ENCODE results near the gene CAMK2B. TPM values are rescaled to one million over a fixed set of nuclear protein-coding genes. Genes with fewer than 3 reads are reported as not detected.
"Not testable (repeated sequence)": the region's sequence is repeated elsewhere in the genome, so short reads cannot be mapped to it uniquely, and the experiment has no call there.

The CAMK2B gene
- total RNA-seq, 1 donor from 2014 or later: 98.0 TPM

DNA sequence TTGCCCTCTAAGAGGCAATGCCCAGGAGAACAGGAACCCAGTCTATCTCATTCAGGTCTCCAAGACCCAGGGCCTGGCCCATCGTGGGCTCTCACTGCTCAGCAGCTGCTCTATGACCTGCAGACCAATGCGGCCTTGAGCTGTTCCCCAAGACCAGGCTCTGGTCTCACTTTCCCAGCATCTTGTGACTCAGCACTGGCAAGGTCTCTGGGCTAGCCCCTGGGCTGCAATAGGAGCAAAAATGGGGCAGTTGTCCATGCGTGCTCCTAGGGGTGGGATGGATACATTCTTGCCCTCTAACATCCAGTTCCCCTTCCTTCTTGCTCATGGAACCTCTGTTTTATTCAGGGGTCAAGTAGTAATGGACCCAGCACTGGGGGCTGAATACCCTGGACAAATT is 149.7 kb downstream of the CAMK2B start:
- intact Hi-C loops (cut with micrococcal nuclease): no loop called here
- Histone ChIP-seq H3K27me3 (ENCODE audit: low read depth) (peaks cover 11% of the 10 kb centered on the region), H3K4me1 (peaks cover 10% of the 10 kb centered on the region), H3K9me3 (replicated peaks) (no peaks in the 10 kb centered on the region), H3K4me3 (no peak overlapping the region), H3K27ac (replicated peaks) (no peak overlapping the region), H3K36me3 (no peaks in the 10 kb centered on the region)
- TF ChIP-seq, protein P1, sequence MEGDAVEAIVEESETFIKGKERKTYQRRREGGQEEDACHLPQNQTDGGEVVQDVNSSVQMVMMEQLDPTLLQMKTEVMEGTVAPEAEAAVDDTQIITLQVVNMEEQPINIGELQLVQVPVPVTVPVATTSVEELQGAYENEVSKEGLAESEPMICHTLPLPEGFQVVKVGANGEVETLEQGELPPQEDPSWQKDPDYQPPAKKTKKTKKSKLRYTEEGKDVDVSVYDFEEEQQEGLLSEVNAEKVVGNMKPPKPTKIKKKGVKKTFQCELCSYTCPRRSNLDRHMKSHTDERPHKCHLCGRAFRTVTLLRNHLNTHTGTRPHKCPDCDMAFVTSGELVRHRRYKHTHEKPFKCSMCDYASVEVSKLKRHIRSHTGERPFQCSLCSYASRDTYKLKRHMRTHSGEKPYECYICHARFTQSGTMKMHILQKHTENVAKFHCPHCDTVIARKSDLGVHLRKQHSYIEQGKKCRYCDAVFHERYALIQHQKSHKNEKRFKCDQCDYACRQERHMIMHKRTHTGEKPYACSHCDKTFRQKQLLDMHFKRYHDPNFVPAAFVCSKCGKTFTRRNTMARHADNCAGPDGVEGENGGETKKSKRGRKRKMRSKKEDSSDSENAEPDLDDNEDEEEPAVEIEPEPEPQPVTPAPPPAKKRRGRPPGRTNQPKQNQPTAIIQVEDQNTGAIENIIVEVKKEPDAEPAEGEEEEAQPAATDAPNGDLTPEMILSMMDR (IDR thresholded peaks at IDR 0.05; ENCODE audit: borderline replicate concordance): no peak
- no peak for DNase-seq

DNA sequence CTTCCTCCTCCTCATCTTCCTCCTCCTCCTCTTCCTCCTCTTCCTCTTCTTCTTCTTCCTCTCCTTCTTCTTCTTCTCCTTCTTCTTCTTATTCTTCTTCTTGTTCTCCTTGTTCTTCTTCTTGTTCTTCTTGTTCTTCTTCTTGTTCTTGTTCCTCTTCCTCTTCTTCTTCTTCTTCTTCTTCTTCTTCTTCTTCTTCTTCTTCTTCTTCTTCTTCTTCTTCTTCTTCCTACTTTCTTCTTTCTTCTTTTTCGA is 150.8 kb downstream of the CAMK2B start:
- H3K36me3 ChIP-seq; H3K9me3 ChIP-seq (replicated peaks); H3K27me3 ChIP-seq (ENCODE audit: low read depth); intact Hi-C loops (cut with micrococcal nuclease); H3K27ac ChIP-seq (replicated peaks); DNase-seq; H3K4me3 ChIP-seq: not testable (repeated sequence)
- peaks cover 10% of the 10 kb centered on the region for H3K4me1 ChIP-seq

DNA sequence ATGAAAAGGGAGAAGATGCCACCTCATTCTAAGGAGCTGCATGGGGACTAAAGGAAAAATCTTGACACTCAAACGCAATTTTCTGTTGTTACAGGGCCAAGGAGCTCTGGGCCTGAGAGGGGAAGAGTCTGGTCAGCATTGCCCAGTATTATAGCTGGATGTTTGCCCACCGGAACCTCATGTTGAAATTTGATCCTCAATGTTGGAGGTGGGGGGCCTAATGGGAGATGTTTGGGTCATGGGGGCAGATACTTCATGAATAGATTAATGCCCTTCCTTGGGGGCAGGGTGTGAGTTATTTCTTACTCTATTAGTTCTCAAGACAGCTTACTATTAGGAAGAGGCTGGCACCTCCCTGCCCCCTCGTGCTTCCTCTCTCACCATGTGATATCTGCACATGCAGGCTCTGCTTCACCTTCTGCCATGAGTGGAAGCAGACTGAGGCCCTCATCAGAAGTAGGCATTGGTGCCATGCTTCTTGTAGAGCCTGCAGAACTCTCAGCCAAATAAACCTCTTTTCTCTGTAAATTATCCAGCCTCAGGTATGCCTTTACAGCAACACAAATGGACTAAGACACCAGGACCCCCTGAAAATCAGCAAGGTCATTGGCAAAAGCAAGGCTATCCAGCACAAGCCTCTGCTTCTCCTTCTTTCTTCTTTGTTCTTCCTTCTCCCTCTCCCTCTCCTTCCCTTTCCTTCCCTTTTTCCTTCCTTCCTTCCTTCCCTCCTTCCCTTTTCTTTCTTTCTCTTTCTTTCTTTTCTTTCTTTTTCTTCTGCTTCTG is 151.3 kb downstream of the CAMK2B start:
- TF ChIP-seq, protein P1 (IDR thresholded peaks at IDR 0.05; ENCODE audit: borderline replicate concordance): no peak
- Histone ChIP-seq H3K36me3 (no peaks in the 10 kb centered on the region), H3K4me3 (no peak overlapping the region), H3K4me1 (peaks cover 10% of the 10 kb centered on the region), H3K27me3 (ENCODE audit: low read depth) (peaks cover 6% of the 10 kb centered on the region), H3K9me3 (replicated peaks) (no peaks in the 10 kb centered on the region), H3K27ac (replicated peaks) (no peak overlapping the region)
- DNase-seq: no peak
- intact Hi-C loops (cut with micrococcal nuclease): no loop called here

DNA sequence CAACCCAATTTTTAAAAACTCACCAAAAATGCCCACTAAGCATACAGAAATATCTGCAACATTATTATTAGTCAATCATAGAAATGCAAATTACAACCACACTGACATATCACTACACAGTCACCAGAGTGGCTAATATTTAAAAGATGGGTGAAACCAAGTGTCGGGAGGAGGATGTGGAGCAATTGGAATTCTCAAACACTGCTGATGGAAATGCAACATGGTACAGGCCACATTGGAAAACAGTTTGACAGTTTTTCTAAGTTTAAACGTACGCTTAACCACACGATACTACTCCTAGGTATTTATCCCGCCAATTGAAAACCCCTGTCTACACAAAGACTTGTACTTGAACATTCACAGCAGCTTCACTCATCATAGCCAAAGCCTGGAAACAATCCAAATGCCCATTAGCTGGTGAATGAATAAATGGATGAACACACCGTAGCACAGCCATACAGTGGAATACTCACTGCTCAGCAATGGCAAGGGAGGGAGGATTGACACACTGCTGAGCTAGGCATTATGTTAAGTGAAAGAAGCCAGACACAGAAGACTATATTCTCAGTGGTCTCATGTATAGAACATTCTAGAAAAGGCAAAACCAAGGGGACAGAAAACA is 152.5 kb downstream of the CAMK2B start:
- H3K9me3 ChIP-seq (replicated peaks): no peaks in the 10 kb centered on the region
- intact Hi-C loops (cut with micrococcal nuclease): no loop called here
- peaks cover 7% of the 10 kb centered on the region for H3K4me1 ChIP-seq
- no peak overlapping the region for H3K4me3 ChIP-seq
- TF ChIP-seq, protein P1 (IDR thresholded peaks at IDR 0.05; ENCODE audit: borderline replicate concordance): no peak
- H3K27me3 ChIP-seq (ENCODE audit: low read depth): peaks cover 6% of the 10 kb centered on the region
- DNase-seq: no peak
- no peaks in the 10 kb centered on the region for H3K36me3 ChIP-seq
- no peak overlapping the region for H3K27ac ChIP-seq (replicated peaks)

DNA sequence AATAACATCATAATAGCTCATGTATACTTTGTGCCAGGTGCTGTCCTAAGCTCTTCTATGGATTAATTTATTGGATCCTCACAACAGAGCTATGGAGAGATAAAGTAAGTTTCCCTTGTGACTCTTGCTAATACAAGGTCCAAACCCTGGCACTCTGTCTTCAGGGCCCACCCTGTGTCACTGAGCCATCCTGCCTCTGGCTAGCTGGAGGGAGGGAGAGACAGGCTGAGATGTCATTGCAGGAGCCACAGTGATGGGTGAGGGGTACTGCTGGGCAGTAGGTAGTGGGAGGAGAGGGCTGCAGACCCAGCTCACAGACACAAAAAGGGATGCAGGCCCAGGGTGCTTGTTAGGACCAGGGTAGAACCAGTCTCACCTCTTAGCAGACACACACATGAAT is 153.0 kb downstream of the CAMK2B start:
- peaks cover 1% of the 10 kb centered on the region for H3K4me1 ChIP-seq
- no peak for DNase-seq
- intact Hi-C loops (cut with micrococcal nuclease): no loop called here

DNA sequence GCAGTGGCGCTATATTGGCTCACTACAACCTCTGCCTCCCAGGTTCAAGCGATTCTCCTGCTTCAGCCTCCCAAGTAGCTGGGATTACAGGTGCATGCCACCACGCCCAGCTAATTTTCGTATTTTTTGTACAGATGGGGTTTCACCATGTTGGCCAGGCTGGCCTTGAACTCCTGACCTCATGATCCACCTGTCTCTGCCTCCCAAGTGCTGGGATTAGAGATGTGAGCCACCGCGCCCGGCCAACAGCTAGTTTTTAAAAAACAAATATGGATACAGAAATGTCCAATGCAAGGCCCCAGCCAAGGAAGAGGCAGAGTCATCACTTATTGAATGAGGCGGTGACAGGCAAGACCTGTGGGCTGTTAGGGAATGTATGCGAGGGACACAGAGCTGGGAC is 153.5 kb downstream of the CAMK2B start:
- H3K4me1 ChIP-seq; H3K27me3 ChIP-seq (ENCODE audit: low read depth); H3K36me3 ChIP-seq; intact Hi-C loops (cut with micrococcal nuclease); H3K27ac ChIP-seq (replicated peaks); H3K9me3 ChIP-seq (replicated peaks); H3K4me3 ChIP-seq; DNase-seq: not testable (repeated sequence)

More for the DNA sequence above, 153.0 kb downstream of the CAMK2B start:
- Histone ChIP-seq H3K9me3 (replicated peaks) (no peaks in the 10 kb centered on the region), H3K36me3 (no peaks in the 10 kb centered on the region), H3K27me3 (ENCODE audit: low read depth) (peaks cover 6% of the 10 kb centered on the region), H3K4me3 (no peak overlapping the region), H3K27ac (replicated peaks) (no peak overlapping the region)
- TF ChIP-seq, protein P1 (IDR thresholded peaks at IDR 0.05; ENCODE audit: borderline replicate concordance): no peak

All from left ventricle myocardium inferior (tissue), 1 donor.